HepG2 (cell line): ENCODE data around the gene MAPK1. TPM values are rescaled to one million over a fixed set of nuclear protein-coding genes. Genes with fewer than 3 reads are reported as not detected.
A peak's percentile ranks its signal among the peaks of the same experiment; 100 is the strongest.

Source experiments
- ARNT ChIP-seq: fragments of 450-650 bp; IDR thresholded peaks from 2 replicates; pipeline ENCODE4 v1.6.1; 2017
- ARNTL ChIP-seq: sonication (generic); formaldehyde crosslinking; IDR thresholded peaks from 2 replicates; pipeline ENCODE4 v1.4.0; 2020; ENCODE audit warnings: mild to moderate bottlenecking, missing genetic modification reagents
- ATF5 ChIP-seq: sonication (generic); formaldehyde crosslinking; IDR thresholded peaks from 2 replicates; pipeline ENCODE4 v1.4.0; 2020; ENCODE audit warnings: mild to moderate bottlenecking, low read depth, missing genetic modification reagents
- HNF4G ChIP-seq, 2 experiments: sonication (generic) in 1 of 2; formaldehyde crosslinking in 1 of 2; IDR thresholded peaks; 2 replicates each; pipeline versions ENCODE4 v1.4.0 to v1.6.1; 2011 to 2020; ENCODE audit warnings: borderline replicate concordance in 2 of 2, low read depth in 2 of 2, mild to moderate bottlenecking in 2 of 2, low read length in 1 of 2, missing genetic modification reagents in 1 of 2, moderate library complexity in 1 of 2
- NFRKB ChIP-seq: fragments of 450-650 bp; IDR thresholded peaks from 2 replicates; pipeline ENCODE4 v1.6.1; 2017
- SMAD3 ChIP-seq: sonication (generic); formaldehyde crosslinking; IDR thresholded peaks from 2 replicates; pipeline ENCODE4 v1.4.0; 2020; ENCODE audit warnings: missing genetic modification reagents
- SYNCRIP ChIP-seq: fragments of 200-400 bp; formaldehyde crosslinking; IDR thresholded peaks from 2 replicates; pipeline ENCODE4 v1.6.1; 2018; ENCODE audit warnings: mild to moderate bottlenecking, low read depth, low read length; ENCODE audit not compliant: insufficient read depth
- TOPORS ChIP-seq: sonication (generic); formaldehyde crosslinking; IDR thresholded peaks from 2 replicates; pipeline ENCODE4 v1.8.0; 2023; ENCODE audit warnings: mild to moderate bottlenecking, missing genetic modification reagents
- ZNF513 ChIP-seq: sonication (generic); formaldehyde crosslinking; conservative IDR thresholded peaks from 2 replicates; pipeline ENCODE4 v1.5.0; 2020; ENCODE audit warnings: missing genetic modification reagents
- ZNF704 ChIP-seq: sonication (generic); formaldehyde crosslinking; IDR thresholded peaks from 2 replicates; pipeline ENCODE4 v1.8.1; 2023; ENCODE audit warnings: mild to moderate bottlenecking, inconsistent platforms, moderate library complexity, missing genetic modification reagents, borderline replicate concordance
- ZNF720 ChIP-seq: sonication (generic); formaldehyde crosslinking; IDR thresholded peaks from 2 replicates; pipeline ENCODE4 v1.4.0; 2020; ENCODE audit warnings: missing genetic modification reagents
- ZNF792 ChIP-seq: IDR thresholded peaks from 2 replicates; pipeline ENCODE4 v1.6.1; 2016
- ZSCAN29 ChIP-seq: sonication (generic); formaldehyde crosslinking; conservative IDR thresholded peaks from 2 replicates; pipeline ENCODE4 v1.4.0; 2020; ENCODE audit warnings: mild to moderate bottlenecking, missing genetic modification reagents
- polyA plus RNA-seq, 8 experiments: library from polyadenylated mRNA; depleted of rRNA in 3 of 8; stranded (reverse) in 7 of 8; unstranded in 1 of 8; fragments of >200 nt; fragmentation: Illumina TruSeq in 4 of 8; extraction: Trizol in 4 of 8; gene quantifications; 2 replicates each; pipeline versions ENCODE4 v1.2.1 to v1.2.3, GENCODE V29; 2011 to 2016; ENCODE audit warnings: low read depth in 4 of 8, missing spikeins in 1 of 8, mixed read lengths in 1 of 8; ENCODE audit not compliant: insufficient read depth in 1 of 8
- total RNA-seq, 5 experiments: library from RNA; depleted of rRNA; stranded (reverse); fragments of >200 nt; fragmentation: Illumina TruSeq; extraction: Trizol; gene quantifications; 2 replicates each; pipeline ENCODE4 v1.2.3, GENCODE V29; 2016; ENCODE audit warnings: low read depth in 1 of 5
- TF ChIP-seq, protein P1 (sequence below): sonication (generic); formaldehyde crosslinking; IDR thresholded peaks from 2 replicates; pipeline ENCODE4 v1.8.0; 2022; ENCODE audit warnings: mild to moderate bottlenecking, missing genetic modification reagents
- TF ChIP-seq, protein P2 (sequence below): sonication (generic); formaldehyde crosslinking; IDR thresholded peaks from 2 replicates; pipeline ENCODE4 v1.5.0; 2020; ENCODE audit warnings: missing genetic modification reagents
- TF ChIP-seq, protein P3 (sequence below): sonication (generic); formaldehyde crosslinking; IDR thresholded peaks from 2 replicates; pipeline ENCODE4 v1.4.0; 2020; ENCODE audit warnings: missing genetic modification reagents

The MAPK1 gene
- total and polyA plus RNA-seq, 2 of the 13 experiments (the other 11 are each of a cell fraction or from before 2014, with no cell fraction given): 107 to 114 TPM

DNA sequence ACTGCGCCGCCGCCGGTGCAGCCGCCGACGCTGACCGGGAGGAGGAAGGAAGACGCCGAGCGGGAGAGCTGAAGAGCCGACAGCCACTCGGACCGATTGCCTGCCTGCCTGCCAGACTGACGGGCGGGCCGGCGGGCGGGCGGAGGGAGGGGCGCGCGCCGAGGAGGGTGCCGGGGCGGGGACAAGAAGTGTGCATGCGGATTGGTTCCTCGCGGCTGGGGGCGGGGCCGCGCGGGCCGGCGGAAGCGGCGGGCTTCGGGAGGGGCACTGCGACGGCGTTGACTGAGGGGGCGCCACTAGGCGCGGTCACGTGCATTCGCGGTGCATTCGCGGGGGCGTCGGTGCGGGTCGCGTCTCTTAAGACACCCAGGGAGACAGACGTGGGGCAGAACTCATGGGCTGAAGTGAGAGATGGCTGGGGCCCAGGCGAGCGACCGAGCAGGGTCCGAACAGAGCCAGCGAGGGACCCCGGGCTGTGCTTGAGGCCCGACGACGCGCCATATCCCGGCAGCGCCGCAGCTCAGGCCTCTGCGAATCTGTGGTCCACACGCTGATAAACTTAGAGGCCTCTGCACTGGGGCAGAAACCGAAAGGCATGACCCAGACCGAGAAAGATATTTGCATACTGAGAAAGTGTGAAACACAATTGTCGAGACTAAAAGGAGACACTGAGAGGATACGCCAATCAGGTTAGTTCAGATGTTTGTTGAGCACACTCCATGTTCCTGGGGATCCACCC lies at the start of gene MAPK1 (continued):
- TF ChIP-seq, protein P1, sequence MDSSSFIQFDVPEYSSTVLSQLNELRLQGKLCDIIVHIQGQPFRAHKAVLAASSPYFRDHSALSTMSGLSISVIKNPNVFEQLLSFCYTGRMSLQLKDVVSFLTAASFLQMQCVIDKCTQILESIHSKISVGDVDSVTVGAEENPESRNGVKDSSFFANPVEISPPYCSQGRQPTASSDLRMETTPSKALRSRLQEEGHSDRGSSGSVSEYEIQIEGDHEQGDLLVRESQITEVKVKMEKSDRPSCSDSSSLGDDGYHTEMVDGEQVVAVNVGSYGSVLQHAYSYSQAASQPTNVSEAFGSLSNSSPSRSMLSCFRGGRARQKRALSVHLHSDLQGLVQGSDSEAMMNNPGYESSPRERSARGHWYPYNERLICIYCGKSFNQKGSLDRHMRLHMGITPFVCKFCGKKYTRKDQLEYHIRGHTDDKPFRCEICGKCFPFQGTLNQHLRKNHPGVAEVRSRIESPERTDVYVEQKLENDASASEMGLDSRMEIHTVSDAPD (CRISPR knock-in tag): no peak
- TF ChIP-seq TOPORS (0 out of 2 replicates have a peak, but pooled peaks have one; percentile 57), ZNF704 (CRISPR knock-in tag) (no peak), ARNT (no peak), ZNF720 (CRISPR knock-in tag) (no peak), SYNCRIP (no peak), SMAD3 (CRISPR knock-in tag) (no peak; the same call in 1 of the 2 replicates), ARNTL (CRISPR knock-in tag) (peak; percentile 89), ZNF513 (CRISPR knock-in tag) (no peak), ZNF792 (CRISPR knock-in tag) (peak; percentile 53; the same call in 1 of the 2 replicates), HNF4G (IDR thresholded peaks at IDR 0.05; ENCODE audit: borderline replicate concordance, low read depth, low read length) (no peak), HNF4G (CRISPR knock-in tag; IDR thresholded peaks at IDR 0.05; ENCODE audit: borderline replicate concordance, low read depth) (no peak), ATF5 (CRISPR knock-in tag) (no peak), ZSCAN29 (no peak), NFRKB (no peak)
- TF ChIP-seq, protein P2, sequence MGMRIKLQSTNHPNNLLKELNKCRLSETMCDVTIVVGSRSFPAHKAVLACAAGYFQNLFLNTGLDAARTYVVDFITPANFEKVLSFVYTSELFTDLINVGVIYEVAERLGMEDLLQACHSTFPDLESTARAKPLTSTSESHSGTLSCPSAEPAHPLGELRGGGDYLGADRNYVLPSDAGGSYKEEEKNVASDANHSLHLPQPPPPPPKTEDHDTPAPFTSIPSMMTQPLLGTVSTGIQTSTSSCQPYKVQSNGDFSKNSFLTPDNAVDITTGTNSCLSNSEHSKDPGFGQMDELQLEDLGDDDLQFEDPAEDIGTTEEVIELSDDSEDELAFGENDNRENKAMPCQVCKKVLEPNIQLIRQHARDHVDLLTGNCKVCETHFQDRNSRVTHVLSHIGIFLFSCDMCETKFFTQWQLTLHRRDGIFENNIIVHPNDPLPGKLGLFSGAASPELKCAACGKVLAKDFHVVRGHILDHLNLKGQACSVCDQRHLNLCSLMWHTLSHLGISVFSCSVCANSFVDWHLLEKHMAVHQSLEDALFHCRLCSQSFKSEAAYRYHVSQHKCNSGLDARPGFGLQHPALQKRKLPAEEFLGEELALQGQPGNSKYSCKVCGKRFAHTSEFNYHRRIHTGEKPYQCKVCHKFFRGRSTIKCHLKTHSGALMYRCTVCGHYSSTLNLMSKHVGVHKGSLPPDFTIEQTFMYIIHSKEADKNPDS (CRISPR knock-in tag): 0 out of 2 replicates have a peak, but pooled peaks have one; percentile 24
- TF ChIP-seq, protein P3, sequence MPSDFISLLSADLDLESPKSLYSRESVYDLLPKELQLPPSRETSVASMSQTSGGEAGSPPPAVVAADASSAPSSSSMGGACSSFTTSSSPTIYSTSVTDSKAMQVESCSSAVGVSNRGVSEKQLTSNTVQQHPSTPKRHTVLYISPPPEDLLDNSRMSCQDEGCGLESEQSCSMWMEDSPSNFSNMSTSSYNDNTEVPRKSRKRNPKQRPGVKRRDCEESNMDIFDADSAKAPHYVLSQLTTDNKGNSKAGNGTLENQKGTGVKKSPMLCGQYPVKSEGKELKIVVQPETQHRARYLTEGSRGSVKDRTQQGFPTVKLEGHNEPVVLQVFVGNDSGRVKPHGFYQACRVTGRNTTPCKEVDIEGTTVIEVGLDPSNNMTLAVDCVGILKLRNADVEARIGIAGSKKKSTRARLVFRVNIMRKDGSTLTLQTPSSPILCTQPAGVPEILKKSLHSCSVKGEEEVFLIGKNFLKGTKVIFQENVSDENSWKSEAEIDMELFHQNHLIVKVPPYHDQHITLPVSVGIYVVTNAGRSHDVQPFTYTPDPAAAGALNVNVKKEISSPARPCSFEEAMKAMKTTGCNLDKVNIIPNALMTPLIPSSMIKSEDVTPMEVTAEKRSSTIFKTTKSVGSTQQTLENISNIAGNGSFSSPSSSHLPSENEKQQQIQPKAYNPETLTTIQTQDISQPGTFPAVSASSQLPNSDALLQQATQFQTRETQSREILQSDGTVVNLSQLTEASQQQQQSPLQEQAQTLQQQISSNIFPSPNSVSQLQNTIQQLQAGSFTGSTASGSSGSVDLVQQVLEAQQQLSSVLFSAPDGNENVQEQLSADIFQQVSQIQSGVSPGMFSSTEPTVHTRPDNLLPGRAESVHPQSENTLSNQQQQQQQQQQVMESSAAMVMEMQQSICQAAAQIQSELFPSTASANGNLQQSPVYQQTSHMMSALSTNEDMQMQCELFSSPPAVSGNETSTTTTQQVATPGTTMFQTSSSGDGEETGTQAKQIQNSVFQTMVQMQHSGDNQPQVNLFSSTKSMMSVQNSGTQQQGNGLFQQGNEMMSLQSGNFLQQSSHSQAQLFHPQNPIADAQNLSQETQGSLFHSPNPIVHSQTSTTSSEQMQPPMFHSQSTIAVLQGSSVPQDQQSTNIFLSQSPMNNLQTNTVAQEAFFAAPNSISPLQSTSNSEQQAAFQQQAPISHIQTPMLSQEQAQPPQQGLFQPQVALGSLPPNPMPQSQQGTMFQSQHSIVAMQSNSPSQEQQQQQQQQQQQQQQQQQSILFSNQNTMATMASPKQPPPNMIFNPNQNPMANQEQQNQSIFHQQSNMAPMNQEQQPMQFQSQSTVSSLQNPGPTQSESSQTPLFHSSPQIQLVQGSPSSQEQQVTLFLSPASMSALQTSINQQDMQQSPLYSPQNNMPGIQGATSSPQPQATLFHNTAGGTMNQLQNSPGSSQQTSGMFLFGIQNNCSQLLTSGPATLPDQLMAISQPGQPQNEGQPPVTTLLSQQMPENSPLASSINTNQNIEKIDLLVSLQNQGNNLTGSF (CRISPR knock-in tag): peak; percentile 88; the same call in 1 of the 2 replicates
